Activated T-cell treated with anti-CD3 and anti-CD28 coated beads for 48 hours (primary cell): Measurements from ENCODE around the gene MARVELD2.
A peak's percentile ranks its signal among the peaks of the same experiment; 100 is the strongest.
"Not testable (repeated sequence)": the region's sequence is repeated elsewhere in the genome, so short reads cannot be mapped to it uniquely, and the experiment has no call there.

Experiments
- DNase-seq: peaks from one replicate; pipeline ENCODE4 v3.0.0-alpha.2; 2020; ENCODE audit warnings: low read depth

Gene MARVELD2, protein sequence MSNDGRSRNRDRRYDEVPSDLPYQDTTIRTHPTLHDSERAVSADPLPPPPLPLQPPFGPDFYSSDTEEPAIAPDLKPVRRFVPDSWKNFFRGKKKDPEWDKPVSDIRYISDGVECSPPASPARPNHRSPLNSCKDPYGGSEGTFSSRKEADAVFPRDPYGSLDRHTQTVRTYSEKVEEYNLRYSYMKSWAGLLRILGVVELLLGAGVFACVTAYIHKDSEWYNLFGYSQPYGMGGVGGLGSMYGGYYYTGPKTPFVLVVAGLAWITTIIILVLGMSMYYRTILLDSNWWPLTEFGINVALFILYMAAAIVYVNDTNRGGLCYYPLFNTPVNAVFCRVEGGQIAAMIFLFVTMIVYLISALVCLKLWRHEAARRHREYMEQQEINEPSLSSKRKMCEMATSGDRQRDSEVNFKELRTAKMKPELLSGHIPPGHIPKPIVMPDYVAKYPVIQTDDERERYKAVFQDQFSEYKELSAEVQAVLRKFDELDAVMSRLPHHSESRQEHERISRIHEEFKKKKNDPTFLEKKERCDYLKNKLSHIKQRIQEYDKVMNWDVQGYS

DNA sequence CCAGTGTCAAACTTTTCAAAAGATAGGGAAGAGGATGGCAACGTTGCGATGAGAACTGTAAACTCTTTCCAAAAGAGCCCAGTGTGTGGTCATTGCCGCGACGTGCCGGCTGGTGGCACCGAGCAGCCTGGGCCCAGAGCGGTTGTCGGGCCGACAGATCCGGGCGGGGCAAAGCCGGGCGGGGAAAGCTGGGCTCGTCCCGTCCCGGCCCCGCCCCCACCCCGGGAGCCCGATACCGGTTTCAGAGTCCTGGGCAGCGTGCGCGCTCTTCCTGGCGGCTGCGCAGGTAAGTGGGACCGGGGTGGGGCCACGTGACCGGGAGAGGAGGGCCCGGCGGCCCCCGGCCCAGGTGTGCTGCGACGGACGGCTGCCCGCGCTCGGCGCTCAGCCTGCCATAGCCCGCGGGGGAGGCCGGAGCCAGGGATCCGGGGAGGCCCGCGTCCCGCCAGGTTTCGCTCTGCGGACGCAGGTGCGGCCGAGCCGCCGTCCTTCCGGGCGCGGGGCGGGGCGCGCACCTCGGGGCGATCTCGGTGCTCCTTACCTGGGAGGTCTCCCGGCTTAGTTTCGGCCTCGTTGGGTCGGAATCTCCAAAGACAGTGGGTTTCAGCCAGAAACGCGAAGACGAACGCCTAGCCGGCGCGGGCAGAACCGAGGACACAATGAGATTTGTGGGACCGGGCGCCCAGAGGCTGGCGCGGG is at the start of gene MARVELD2:
Gene MARVELD2 (plus strand): TSS at position 232 of the 699 bp plus-strand sequence. CDS start 4,270 bp downstream, outside the sequence.
- DNase-seq, result peak; percentile 45

DNA sequence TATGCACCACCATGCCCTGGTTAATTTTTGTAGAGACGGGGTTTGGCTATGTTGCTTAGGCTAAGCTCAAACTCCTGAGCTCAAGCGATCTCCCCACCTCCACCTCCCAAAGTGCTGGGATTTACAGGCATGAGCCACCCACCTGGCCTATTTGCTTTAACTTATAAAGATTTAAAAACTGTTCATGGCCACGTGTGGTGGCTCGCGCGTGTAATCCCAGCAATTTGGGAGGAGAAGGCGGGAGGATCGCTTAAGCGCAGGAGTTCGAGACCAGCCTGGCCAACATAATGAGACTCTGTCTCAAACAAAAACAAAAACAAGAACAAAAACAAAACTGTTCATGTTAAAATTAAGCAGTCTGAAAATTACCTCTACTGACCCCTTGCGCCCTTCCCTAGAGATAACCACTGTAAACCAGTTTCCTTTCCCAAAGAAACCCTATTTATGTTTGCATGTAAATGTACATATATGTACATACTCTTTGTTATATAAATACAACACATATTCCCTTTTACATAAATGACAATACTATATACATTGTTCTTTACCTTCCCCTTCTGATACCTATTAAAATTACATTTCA is 47.1 kb upstream of the MARVELD2 start:
- DNase-seq, result no peak

DNA sequence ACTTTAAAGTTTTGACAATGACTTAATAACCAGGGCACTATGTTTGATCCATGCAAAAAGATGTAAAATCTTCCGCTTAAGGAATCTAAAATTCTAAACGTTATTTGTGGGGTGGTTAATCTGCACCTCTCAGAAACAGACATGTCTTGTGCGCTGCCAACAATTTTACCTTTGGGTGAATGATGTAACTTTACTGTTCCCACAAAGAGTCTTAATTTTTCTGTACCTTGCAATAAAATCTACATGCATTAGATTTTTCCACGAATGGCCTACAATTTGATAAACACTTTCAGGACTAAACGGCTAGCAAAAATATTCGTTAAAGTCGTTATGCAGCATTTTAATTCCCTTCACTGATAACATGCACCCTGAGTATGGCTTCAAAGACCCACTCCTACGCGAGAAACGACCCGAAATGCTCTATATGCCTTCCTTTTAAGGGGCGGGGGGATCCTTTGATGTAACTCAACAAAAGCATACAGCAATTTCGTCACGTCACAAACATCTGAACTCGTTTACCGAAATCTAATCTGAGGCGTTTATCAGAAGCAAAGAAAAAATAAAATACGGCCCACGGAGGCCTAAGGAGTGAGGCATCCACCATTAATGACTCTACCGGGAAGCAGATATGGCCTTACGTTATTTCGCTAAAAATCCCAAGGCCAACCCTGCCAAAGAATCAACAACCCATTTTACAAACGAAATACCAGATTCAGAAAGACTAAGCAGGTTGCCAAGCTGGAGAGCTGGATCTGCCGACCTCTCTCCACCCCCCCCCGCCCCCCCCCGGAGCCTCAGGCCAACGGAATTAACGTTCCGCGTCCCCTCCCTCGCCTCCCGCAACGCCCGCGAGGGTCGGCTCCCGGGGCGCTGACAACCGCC is 46.2 kb upstream of the MARVELD2 start:
- peak; percentile 2 for DNase-seq

DNA sequence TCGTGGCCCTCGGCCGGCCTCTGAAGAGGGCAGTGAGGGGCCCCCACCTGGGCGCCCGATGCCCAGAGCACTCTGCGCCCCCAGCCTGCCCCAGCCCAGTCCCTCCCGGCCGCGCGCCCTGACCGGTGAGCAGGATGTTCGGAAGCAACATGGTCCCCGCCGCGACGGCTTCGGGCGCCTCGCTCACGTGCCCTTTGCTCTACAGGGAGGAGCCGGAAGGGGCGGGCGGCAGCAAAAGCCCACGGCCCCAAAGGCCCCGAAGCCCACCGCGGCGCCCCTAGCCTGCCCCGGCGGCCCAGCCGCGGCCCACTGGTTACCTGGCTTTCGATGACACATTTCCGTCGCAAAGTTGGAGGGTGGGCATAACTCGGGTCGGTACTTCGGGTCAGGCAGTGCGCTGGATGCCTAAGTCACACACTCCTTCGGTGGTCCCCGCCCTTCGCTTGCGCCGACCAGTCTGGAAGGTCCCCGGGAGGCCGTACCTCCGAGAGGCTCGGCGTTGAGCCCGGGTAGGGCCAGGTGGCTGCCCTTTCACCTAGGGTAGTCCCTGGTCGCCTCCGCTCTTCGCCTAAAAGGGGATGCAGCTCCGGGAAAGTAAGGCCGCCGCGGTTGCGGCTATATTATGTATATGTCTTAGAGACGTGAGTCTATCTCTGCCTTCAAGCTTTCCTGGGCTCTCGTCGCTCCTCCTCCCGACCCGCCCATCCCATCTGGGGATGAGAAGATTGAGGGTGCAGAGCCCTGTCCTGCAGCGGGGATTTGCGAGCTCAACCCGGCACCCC is 45.4 kb upstream of the MARVELD2 start, which contains the start of the genes AK6, RAD17 and TAF9:
Gene AK6 (minus strand): TSS at position 181 of the 782 bp plus-strand sequence. CDS start 30 bp downstream, at position 151.
Gene RAD17 (plus strand): TSS at position 479 of the 782 bp plus-strand sequence. CDS start 2,391 bp downstream, outside the sequence.
Gene TAF9 (minus strand): TSS at position 181 of the 782 bp plus-strand sequence. CDS start 3,783 bp downstream, outside the sequence.
- DNase-seq, result peak; percentile 88

DNA sequence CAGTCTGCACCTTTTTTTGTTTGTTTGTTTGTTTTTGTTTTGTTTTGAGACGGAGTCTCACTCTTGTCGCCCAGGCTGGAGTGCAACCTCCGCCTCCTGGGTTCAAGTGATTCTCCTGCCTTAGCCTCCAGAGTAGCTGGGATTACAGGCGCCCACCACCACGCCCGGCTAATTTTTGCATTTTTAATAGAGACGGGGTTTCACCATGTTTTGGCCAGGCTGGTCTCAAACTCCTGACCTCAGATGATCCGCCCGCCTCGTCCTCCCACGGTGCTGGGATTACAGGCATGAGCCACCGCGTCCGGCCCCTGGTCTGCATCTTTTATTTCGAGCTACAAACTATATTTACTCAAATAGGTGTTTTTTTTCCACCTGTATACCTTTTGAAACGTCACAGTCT is 44.6 kb upstream of the MARVELD2 start:
- DNase-seq, result peak; percentile 5

DNA sequence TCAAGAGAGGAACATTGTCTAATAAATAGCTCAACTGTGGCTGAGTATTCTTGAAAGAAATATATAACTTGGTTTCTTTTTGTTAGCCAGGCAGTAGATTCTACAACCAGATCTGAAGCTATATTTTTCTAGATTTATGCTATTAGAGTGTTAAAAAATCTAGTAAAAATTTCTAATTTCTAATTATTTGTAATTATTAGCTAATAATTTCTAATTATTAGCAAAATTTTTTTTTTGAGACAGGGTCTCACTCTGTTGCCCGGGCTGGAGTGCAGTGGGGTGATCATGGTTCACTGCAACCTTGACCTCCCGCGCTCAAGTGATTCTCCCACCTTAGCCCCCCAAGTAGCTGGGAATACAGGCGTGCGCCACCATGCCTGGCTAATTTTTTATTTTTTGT is 42.5 kb upstream of the MARVELD2 start:
- DNase-seq, result no peak

DNA sequence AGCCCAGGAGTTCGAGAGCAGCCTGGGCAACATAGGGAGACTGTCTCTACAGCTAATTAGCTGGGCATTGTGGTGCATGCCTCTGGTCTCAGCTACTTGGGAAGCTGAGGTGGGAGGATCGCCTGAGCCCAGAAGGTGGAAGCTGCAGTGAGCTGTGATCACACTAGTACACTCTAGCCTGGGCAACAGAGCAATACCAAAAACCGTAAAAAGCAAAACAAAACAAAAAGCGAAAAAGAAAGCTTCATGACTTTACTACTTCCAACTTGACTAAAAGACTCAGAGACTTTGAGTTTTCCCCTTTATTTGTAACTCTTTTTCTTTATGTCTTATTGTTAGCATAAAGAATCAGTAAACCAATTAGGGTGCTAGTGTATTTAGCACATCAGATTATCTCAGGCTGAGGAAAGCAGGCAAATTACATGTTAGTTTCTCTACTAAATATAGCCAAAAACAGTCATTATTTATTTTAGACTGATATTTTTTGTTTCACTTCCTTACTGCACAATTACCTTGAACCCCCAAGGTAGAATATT is 39.9 kb upstream of the MARVELD2 start:
- DNase-seq, result no peak

DNA sequence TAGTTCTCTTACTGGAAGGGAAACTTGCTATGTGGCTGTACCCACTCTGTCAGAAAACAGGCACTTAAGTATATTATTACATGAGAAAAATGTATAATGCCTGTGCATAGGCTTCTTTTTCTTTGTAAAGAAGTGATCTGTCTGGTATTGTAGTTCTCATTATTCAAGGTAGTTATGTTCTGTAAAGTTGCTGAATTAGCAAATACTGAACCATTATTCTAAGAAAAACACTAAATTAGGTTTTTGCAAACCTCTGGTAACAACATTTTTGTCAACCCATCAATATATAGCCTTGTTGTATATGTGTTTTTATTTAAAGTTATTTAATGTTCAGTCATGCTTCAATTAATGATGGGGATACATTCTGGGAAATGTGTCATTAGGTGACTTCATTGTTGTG is 36.5 kb upstream of the MARVELD2 start:
- no peak for DNase-seq

DNA sequence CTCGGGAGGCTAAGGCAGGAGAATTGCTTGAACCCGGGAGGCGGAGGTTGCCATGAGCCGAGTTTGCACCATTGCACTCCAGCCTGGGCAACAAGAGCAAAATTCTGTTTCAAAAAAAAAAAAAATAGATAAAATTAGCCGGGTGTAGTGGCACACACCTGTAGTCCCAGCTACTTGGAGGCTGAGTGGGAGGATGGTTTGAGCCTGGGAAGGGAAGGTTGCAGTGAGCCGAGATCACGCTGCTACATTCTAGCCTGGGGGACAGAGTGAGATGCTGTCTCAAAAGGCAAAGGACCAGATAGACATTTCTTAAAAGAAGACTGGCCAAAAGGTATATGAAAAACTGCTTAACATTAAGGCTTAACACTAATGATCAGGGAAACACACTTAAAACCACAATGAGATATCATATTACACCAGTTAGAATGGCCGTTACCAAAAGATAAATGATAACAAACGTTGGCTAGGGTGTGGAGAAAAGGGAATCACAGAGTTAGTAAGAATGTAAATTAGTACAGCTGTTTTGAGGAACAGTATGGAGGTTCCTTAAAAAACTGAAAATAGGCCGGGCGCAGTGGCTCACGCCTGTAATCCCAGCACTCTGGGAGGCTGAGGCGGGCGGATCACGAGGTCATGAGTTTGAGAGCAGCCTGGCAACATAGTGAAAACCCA is 10.1 kb upstream of the MARVELD2 start:
- DNase-seq, result no peak

DNA sequence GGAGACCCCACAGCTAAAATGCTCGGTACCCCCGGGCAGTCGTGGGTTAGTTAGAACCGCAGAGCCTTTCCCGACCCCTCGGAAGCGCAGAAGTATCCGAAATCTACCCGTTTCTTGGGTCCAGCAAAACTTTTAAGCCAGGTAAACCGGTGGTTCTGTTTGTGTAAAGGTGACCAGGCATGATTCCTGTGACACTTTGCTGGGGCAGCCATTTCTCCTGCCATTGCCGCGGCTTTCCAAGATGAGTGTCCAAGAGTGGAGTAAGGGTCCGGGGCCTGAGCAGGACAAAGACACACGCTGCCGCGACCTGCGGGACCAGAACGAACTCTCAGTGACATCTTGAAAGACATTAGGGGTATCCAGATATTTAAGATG is 655 bp downstream of the MARVELD2 start:
- no peak for DNase-seq

DNA sequence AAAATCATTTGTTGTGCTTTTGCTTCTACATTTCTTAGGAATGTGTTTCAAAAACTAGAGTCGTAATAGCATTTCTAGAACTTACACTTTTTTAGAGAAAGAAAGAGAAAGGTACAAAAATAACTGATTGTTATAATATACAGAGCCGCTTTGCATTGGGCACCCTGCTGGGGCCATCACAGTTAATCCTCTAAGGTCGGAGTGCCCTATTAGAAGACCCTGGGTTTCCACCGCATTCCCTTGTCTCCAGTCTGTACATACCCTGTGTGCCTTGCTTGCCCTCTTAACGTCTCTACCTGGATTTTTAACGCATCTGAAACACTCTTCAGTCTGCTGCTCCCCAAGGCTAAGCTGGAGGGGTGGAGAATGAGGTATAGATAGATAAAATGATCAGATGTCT is 1.3 kb downstream of the MARVELD2 start:
- no peak for DNase-seq

DNA sequence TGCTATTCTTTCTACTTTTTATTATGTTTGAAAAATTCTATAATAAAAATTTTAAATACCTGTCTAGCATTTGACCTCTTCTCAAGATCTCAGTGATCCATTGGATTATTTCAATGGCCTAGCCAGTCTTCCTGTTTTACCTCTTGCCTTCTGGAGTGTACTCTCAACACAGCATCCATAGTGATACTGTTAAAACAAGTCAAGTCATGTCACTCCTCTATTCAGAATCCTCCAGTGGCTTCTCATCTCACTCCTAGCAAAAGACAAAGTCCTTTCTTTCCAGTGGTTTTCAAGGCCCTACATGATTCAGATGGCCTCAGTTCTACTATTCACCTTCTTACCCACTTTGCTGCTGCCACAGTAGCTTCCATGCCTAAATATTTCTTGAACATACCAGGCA is 1.8 kb downstream of the MARVELD2 start:
- no peak for DNase-seq

DNA sequence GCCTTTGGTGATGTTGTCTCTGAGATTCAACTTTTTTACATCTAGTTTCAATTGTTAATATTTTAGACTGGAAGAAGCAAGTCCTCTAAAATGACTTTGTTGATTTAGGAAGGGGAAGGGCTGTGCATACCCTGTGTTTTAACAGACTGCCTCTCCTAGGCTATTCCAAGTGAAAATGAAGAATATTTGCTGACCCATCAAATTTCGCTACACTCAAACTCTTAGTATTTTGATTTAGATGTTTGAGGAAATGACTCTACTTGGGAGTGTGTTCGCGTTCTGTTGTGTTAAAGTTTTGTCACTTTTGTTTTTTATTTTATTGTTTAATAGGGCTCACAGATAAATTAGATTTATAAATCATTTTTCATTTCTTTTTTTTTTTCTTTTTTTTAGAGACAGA is 3.6 kb downstream of the MARVELD2 start:
- no peak for DNase-seq

DNA sequence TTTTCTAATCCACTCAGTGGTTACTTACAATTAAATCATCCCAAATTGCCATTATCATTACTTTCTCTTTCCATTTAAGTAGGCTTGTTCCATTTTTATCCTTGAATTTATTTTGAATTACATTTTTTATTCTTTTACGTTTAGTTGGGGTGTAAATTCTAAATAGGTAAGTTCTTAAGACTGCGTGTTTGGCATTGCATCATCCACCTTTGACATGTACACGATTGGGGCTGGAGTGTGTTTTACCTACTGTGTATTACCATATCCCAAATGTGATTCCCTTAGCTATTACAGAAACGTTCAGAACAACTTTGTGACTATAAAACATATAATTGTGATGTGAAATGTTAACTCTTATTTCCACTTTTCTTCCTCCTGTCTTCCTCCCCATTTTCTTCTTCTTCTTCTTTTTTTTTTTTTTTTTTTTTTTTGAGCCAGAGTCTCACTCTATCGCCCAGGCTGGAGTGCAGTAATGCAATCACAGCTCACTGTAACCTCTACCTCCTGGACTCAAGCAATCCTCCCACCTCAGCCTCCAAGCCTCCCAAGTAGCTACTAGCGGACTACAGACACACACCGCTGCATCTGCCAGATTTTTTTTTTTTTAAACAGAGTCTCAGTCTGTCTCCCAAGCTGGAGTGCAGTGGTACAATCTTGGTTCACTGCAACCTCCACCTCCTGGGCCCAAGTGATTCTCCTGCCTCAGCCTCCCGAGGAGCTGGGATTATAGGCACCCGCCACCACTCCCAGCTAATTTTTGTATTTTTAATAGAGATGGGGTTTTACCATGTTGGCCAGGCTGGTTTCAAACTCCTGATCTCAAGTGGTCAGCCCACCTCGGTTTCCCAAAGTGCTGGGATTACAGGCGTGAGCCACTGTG is 16.7 kb downstream of the MARVELD2 start:
- no peak for DNase-seq

DNA sequence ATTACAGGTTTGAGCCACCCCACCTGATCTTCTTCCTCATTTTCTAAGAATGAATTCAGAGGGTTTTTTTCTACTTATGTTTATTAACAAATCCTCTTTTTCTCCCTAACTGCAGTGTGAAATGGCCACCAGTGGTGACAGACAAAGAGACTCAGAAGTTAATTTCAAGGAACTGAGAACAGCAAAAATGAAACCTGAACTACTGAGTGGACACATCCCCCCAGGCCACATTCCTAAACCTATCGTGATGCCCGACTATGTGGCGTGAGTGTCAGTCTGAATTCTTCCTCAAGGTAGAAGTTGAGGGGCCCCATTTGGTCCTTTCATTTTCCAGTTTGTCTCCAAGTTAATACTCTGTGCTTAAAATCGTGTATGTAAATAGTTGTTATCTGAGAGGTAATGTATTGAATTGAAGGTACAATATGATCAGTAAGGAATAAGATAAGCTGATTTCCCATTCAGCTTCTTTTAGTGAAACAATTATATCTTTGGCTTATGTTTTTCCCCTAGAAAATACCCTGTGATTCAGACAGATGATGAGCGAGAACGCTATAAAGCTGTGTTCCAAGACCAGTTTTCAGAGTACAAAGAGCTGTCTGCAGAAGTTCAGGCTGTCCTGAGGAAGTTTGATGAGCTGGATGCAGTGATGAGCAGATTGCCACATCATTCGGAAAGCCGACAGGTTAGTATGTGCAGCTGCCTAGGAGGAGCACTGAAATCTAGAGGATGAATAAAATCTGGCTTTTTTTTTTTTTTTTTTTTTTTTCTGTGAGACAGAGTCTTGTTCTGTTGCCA is 17.7 kb downstream of the MARVELD2 start:
- DNase-seq, result no peak

DNA sequence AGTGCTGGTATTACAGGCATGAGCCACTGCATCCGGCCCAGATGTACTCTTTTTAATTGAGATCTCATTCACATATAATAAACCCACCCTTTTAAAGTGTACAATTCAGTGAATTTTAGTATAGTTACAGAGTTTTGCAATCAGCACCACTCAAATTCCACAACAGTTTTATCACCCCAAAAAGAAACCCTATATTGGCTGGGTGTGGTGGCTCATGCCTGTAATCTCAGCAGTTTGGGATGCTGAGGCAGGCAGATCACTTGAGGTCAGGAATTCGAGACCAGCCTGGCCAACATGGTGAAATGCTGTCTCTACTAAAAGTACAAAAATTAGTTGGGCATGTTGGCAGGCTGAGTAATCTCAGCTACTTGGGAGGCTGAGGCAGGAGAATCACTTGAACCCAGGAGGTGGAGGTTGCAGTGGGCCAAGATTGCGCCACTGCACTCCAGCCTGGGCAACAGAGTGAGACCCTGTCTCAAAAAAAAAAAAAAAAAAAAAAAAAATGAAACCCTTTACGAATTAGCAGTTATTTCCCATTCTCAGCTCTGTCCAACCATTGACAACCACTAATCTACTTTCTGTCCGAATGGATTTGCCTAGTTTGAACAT is 20.5 kb downstream of the MARVELD2 start:
- DNase-seq, result not testable (repeated sequence)

DNA sequence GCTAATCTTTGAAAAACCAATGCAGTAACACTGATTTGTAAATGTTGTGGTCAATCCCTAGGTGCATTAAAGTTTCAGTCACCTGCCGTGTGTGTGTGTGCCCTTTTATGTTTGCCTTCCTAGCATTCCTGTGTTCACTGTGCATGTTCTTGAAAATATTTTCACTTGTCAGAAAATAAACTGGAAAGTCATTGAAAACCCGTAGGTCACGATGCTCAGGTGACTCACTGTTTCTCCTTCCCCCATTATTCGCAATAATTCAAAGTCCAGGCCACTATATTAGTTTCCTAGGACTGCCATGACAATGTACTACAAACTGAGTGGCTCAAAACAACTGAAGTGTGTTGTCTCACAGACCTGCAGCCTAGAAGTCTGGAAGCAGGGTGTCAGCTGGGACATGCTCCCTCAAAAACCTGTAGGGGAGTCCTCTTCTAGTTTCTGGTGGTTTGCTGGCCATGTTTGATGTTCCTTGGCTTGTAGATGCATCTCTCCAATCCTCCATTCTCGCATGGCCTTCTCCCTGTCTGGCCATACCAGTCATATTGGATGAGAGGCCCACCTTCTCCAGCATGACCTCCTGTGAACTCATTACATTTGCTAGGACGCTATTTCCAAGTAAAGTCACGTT is 29.3 kb downstream of the MARVELD2 start:
- no peak for DNase-seq
